VCaP (cell line): ENCODE measurements around the gene RPL22.
"Not testable (repeated sequence)": the region's sequence is repeated elsewhere in the genome, so short reads cannot be mapped to it uniquely, and the experiment has no call there.

ENCODE experiments used
- H3K27ac ChIP-seq: fragments of 450-650 bp; 2 replicates; pipeline ENCODE4 v1.5.1; 2017
- TF ChIP-seq, protein P1 (sequence below): fragments of 450-650 bp; conservative IDR thresholded peaks from 2 replicates; pipeline ENCODE4 v1.5.1; 2017; ENCODE audit warnings: mild to moderate bottlenecking, moderate library complexity

RPL22 gene

DNA sequence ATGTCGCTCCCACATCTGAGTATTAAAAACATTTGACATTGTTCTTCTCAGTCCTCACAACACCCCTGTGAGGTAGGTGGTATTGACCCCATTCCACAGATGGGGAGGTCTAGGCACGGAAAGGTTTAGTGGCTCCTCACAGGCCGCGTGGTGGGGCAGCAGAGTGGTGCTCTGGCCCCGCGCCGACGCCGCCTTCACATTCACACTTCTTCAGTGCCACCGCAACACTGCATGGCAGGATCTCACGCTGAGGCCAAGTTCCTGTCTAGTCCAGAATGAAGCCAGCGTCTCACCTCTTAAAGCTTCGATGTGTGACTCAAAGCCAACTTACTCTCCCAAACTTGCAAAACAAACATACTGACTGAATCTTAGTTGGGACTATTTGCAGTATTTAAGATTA is 24.2 kb upstream of the RPL22 start:
- H3K27ac ChIP-seq = no peak overlapping the region
- TF ChIP-seq, protein P1, sequence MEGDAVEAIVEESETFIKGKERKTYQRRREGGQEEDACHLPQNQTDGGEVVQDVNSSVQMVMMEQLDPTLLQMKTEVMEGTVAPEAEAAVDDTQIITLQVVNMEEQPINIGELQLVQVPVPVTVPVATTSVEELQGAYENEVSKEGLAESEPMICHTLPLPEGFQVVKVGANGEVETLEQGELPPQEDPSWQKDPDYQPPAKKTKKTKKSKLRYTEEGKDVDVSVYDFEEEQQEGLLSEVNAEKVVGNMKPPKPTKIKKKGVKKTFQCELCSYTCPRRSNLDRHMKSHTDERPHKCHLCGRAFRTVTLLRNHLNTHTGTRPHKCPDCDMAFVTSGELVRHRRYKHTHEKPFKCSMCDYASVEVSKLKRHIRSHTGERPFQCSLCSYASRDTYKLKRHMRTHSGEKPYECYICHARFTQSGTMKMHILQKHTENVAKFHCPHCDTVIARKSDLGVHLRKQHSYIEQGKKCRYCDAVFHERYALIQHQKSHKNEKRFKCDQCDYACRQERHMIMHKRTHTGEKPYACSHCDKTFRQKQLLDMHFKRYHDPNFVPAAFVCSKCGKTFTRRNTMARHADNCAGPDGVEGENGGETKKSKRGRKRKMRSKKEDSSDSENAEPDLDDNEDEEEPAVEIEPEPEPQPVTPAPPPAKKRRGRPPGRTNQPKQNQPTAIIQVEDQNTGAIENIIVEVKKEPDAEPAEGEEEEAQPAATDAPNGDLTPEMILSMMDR = no peak

DNA sequence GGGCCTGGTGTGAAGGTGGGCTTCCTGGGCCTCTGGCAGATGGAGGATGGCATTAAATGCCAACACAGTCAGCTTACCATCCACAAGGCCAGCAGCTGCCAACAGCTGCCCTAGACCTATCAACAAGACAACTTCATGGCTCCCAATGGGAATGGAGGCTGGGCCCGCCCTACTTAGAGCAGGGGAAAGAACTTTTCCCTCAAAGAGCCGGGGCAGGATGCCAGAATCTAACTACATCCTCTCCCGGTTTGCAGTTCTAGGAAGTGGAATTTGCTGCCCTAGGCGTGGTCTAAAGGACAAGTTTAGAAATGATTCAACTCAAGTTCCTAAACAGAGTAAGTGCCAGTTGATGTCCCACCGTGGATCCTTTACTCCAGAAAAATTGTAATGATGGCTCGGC is 23.2 kb upstream of the RPL22 start:
- TF ChIP-seq, protein P1 = no peak
- no peak overlapping the region for H3K27ac ChIP-seq

DNA sequence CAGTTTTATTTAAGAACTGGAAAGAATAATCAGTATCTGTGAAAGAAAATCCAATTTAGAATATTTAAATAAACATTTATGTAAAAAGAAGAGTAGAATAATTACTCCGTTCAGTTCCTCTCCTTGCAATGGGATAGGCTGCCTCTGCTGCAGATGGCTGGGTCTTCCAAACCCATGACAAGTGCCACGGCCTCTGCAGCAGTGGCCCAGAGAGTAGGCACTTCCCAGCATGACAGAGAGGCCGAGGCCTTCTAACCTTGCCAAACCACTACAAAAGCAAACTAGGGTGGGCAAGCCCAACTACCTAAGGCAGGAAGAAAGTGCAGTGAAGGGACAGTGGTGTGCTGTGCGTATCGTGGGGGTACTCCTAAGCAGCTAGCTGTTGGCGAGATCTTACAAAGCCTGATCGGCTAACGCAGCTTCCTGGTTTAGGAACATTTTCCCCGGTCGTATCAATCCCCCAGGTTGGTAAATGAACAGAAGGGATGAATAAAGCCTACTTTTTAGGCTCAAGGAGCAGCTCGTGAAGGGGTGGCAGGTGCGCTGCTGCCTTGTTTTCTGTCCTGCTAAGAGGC is 21.9 kb upstream of the RPL22 start:
- H3K27ac ChIP-seq = no peak overlapping the region
- TF ChIP-seq, protein P1 = no peak

DNA sequence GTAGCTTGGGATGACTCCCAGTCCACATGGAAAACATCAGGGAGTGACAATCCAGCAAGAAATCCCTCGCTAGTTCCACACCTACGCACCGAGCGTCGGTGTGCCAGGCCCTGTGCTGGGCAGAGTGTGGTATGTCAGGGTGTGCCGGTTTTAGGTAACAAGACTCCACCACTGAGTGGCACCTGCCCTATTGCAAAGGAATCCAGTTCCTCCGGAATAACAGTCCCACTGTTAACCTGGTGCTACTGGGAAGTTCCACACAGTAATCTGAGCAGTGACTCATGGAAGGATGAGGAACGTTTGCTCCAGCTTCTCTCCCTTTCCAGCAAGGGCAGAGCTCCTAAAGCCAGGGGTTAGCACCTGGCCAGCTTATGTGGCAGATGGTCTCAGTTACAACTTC is 20.8 kb upstream of the RPL22 start:
- TF ChIP-seq, protein P1 = no peak
- no peak overlapping the region for H3K27ac ChIP-seq

DNA sequence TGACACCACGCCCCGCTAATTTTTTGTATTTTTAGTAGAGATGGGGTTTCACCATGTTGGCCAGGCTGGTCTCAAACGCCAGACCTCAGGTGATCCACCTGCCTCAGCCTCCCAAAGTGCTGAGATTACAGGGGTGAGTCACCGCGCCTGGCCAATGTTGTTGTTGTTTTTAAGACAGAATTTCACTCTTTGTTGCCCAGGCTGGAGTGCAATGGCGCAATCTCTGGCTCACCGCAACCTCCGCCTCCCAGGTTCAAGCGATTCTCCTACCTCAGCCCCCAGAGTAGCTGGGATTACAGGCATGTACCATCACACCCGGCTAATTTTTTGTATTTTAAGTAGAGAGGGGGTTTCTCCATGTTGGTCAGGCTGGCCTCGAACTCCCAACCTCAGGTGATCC is 20.2 kb upstream of the RPL22 start:
- not testable (repeated sequence) for H3K27ac ChIP-seq

DNA sequence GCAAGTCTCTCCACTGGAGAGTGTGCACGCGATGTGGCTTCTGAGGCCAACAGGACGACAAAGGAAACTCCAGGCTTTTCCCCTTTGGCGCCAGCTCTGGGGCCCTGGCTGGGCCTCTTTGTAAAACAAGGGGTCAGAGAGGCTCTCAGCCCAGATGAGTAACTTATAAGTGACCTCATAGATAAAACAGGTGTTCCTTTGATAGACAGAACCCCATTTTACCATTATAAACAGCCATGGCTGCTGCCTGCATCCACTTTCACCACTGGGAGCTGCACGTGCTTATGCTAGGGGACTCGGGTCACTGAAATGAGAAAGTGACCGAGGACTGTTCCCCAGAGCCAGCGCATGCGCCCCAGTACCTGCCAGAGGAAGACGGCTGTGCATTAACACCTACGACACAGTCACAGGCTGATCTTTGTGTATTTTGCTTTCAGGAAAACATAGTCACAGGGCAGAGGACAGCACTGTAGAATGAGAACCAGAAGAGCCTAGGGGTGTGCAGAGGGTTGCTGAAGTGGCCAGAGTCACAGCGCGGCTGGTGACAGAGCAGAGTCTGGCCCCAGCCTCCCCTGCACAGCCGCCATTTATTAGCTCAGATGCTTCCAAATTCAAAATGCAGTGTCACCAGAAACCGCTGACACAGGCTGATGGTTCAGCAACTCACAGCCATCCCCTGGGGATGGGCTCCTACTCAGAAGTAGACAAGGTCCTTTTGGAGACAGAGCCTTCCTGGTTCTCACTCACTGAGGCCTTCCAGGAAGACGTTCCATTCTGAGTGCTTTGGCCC is 19.2 kb upstream of the RPL22 start:
- TF ChIP-seq, protein P1 = no peak
- H3K27ac ChIP-seq = no peak overlapping the region

DNA sequence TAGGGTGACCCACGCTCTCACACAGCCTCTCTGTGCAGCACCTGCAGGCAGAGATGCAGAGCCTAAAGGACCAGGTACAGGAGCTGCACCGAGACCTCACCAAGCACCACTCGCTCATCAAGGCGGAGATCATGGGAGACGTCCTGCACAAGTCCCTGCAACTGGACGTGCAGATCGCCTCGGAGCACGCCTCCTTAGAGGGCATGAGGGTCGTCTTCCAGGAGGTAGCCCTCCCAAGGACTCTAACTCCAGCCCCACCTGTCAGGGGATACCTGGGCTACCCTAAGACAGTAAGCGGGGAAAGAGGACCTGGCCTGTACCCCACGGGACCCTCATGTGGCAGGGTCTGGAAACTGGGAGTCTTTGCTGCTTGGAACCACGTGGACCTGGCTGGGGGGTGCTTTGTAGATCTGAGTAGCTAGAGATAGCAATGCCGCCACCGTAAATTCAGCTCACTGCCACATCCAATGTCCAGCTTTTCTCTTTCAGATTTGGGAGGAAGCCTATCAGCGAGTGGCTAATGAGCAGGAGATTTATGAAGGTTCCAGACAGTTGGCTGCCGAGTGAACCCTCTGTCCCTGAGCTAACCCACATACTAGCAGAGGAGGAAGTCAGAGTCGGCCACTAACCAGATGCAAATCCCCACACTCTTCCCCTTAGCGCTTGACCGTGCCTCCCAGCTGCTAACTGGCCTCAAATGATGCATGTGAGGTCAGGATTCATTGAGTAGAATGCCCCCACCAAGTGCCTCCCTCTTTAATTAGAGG is 13.0 kb upstream of the RPL22 start:
- TF ChIP-seq, protein P1 = no peak
- no peak overlapping the region for H3K27ac ChIP-seq
